ENCODE results near the gene EFNA4.

Gene EFNA4

DNA sequence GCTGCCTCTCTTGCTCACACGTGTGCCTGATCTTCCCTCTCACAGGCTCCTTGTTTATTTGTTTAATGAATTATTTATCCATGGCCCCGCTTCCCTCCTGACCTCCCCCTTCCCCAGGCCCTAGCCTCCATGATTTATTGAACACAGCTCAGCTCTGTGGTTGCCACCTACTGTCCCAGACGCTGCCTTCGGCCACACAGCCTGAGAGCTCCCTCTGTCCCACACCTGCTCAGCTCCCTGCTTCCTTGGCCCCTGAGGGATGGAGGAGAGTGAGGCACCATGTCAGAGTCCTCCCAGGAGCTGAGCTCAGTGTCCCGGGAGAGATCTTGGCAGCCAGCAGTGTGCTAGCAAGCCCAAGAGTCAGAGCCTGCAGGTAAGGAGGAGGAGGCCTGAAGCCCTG, 12.0 kb downstream of the EFNA4 start:
- TF ChIP-seq, protein P1, sequence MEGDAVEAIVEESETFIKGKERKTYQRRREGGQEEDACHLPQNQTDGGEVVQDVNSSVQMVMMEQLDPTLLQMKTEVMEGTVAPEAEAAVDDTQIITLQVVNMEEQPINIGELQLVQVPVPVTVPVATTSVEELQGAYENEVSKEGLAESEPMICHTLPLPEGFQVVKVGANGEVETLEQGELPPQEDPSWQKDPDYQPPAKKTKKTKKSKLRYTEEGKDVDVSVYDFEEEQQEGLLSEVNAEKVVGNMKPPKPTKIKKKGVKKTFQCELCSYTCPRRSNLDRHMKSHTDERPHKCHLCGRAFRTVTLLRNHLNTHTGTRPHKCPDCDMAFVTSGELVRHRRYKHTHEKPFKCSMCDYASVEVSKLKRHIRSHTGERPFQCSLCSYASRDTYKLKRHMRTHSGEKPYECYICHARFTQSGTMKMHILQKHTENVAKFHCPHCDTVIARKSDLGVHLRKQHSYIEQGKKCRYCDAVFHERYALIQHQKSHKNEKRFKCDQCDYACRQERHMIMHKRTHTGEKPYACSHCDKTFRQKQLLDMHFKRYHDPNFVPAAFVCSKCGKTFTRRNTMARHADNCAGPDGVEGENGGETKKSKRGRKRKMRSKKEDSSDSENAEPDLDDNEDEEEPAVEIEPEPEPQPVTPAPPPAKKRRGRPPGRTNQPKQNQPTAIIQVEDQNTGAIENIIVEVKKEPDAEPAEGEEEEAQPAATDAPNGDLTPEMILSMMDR (IDR thresholded peaks at IDR 0.05; ENCODE audit: extremely low read depth, missing control alignments): no peak
- no peak for DNase-seq (ENCODE audit: low spot score)

DNA sequence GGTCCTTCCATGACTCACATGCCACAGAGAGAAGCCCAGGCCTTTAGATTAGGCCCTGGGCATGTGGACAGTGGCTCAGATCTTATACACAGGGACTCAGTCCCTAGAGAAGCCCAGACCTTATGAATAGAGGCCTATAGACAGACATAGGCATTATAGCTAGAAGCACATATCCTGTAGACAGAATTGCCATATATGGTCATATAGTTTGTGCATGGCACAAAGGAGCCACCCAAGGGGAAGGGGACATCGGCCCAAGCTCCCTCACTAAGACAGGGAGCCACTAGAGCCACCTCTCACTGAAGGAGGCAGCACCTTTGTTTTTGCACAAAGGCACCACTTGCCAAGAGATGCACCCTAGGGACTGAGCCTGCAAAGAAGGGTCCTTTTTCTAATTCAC, 12.8 kb downstream of the EFNA4 start:
- TF ChIP-seq, protein P1 (IDR thresholded peaks at IDR 0.05; ENCODE audit: extremely low read depth, missing control alignments): no peak

DNA sequence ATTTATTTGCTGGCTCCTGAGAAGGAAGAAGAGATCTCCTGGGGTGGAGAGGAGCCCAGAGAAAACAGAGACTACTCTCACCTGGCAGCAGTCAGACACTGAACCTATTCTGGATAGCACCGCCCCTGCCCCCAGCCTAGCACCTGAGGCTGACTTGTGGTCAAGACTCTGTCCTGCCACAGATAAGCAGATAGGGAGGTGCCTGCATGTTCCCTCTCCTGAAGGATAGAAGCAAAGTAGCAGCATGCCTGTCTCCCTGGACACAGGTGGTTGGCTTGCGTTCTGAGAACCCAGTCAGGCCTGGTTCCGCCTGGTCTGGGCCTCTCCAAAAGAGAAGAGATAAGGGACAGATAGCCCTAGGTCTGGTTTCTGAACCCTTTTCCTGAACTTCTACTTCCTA, 13.8 kb downstream of the EFNA4 start:
- no peak for DNase-seq (ENCODE audit: low spot score)
- TF ChIP-seq, protein P1 (IDR thresholded peaks at IDR 0.05; ENCODE audit: extremely low read depth, missing control alignments): no peak

More for the DNA sequence above, 12.8 kb downstream of the EFNA4 start:
- DNase-seq (ENCODE audit: low spot score): no peak

DNA sequence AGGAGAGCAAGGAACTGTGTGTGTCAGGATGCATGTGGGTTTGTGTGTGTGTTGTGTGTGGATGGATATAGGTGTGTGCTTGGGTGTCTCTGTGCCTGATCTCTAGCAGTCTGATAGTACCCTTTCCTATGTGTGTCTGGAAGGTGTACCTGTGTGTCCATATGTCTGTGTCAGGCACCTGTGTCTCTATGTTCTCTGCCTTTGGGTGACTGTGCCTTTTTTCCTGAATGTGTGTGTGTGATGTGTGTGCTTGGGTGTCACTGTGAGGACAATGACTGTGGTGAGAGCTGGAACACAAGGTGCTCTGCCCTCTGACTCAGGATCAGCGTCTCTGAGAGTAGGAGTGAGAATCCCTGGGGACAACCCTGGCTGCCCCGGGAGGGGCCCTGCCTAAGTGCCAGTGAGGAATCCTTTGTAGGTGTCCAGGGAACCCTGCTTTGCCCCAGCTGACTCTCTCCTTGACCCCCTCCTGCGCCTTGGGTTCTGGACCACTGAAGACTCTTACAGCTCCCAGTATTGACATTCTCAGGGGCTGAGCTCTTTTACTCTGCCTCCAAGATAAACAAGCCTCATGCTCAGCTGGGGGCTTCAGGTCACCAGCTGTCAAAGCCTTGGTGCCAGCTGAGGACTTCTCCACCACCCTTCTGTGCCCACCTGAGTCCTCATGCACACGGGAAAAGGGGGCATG, 14.4 kb downstream of the EFNA4 start:
- DNase-seq (ENCODE audit: low spot score): no peak
- TF ChIP-seq, protein P1 (IDR thresholded peaks at IDR 0.05; ENCODE audit: extremely low read depth, missing control alignments): no peak

DNA sequence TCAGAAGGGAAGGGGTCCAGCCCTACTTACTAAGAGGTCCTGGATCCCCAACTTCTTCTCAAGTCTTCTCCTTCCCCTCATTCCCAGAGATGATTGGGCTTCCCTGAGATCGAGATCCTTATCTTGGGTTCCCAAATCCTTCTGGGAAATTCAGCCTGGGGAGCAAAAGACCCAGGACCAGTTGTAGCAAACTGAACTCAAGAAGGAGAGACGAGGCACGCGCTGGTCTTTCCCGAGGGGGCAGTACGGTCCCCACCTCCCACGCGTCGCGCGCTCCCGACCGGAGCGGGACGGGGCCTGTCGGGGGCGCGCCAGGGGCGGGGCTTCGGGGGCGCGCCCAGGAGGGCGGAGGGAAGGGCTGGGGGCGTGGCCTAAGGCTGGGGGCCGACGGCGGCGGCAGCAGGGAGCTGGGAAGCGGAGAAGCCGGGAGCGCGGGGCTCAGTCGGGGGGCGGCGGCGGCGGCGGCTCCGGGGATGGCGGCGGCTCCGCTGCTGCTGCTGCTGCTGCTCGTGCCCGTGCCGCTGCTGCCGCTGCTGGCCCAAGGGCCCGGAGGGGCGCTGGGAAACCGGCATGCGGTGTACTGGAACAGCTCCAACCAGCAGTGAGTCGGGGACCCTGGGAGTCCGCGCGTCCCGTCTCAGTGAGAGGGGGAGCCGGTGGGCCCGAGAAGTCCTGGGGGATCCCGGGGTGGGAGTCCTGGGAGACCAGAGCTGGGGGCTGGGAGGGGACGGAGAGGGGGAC, 15.1 kb downstream of the EFNA4 start, which contains the start of gene EFNA3:
Gene EFNA3 (plus strand): TSS at position 369 of the 741 bp plus-strand sequence. CDS start 105 bp downstream, at position 474.
- TF ChIP-seq, protein P1 (IDR thresholded peaks at IDR 0.05; ENCODE audit: extremely low read depth, missing control alignments): no peak
- DNase-seq (ENCODE audit: low spot score): peak; percentile 94

DNA sequence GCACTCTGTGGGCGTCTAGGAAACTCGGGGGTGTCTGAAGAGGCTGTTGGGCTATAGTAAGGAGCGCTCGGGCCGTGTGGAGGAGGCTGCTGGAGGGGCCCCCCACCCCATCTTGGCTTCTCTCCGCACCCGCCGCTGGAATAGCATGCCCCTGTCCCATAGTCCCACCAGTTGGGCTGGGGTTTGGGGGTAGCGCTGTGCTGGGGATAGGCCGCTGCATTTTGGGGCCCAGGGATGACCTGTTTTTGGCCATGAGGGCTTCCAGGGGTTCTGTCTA, 15.6 kb downstream of the EFNA4 start:
- DNase-seq (ENCODE audit: low spot score): no peak
- TF ChIP-seq, protein P1 (IDR thresholded peaks at IDR 0.05; ENCODE audit: extremely low read depth, missing control alignments): no peak

DNA sequence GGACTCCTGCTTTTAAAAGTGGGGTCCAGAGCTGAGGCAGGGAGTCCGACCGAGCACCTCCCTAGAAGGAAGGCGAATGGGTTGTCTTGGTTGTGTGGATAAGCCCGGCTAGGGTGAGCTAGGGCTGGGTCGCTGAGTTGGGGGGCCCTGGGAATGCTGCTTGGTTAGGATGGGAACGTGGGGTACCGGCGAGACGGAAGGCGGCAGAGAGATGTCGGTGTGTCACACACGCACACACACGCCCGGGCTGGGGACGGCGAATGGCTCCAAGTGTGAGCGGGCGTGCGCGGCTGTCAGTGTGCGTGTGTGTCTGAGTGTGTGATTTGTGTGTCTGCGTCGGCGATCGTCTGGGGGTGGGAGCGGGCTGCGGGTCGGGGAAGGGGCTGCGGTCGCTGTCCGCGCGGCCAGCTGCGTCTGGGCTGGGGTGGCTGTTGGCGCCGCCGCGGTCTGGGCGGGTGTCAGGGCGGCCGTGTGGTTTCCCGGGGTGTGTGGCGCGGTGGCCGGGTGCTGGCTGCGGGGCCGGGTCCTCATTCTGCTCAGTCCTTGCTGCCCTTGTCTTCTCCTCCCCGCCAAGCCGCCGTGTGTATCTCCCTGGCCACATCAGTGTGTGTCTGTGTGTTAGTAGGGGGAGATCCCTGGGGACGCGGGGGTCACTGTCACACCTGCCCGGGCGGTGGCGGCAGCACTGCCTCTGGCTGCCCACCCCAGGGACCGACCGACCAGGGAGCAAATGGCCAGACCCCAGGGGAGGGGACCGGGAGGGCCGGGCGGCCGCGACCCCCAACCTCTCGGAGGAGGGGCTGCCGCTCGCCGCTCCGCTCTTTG, 16.2 kb downstream of the EFNA4 start:
- DNase-seq (ENCODE audit: low spot score): peak; percentile 53
- TF ChIP-seq, protein P1 (IDR thresholded peaks at IDR 0.05; ENCODE audit: extremely low read depth, missing control alignments): no peak
